ENCODE data around the gene JADE3.

Gene JADE3

DNA sequence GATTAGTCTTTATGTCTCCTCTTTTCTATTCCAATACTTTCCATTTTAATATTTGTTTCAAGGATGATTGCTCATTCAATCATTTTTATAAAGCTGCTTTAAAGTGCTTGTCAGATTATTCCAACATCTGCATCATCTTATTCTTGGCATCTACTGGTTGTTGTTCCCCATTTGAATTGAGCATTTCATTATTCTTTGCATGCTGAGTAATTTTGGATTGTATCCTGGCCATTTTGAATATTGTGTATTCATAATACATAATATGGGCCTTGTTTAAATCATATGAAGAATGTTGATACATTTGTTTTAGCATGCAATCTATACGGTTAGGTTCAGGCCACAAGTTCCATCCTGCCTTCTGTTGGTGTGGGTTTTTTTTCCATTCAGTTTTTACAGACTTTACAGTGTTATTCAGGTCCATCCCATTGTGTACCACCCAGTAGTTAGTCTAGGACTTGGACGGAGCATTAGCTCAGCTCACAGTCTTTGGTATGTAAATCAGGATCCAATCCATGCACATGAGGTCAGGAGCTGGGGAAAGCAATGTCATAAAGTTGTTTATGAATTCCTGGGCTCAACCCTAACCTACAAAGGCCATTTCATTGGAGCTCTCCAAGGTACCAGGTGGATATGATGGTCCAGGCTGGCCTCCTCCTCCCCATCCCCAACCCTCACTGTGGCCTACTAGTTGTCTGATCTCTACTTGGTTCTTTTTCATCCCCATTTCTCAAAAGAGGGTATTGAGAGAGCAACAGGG lies 186.3 kb downstream of the JADE3 start:
- Mint-ChIP-seq H3K27ac (no peak overlapping the region), H3K4me1 (no peaks in the 10 kb centered on the region), H3K4me3 (no peak overlapping the region), H3K36me3 (peaks cover 8% of the 10 kb centered on the region), H3K27me3 (no peaks in the 10 kb centered on the region), H3K9me3 (no peaks in the 10 kb centered on the region)
- ATAC-seq, result no peak

DNA sequence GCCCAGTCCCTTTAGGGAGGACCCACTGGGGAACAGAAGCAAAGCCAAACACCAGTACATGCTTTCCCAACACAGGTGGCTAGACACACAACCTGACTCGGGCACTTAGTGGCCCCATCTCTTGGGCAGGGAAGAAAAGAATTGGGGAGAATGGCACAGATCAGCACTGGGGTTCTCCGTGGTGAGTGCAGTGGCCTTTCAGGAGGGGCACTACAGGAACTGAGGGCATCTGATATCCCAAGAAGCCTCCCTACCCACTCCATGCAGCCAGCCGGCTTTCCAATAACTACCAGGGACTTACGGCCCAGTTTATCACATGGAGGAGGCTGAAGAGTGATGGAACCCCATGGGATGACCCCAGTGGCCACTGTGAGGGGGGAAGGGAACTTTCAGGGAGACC lies 189.0 kb downstream of the JADE3 start:
- H3K27me3 Mint-ChIP-seq, result no peaks in the 10 kb centered on the region
- no peak for ATAC-seq
- no peak overlapping the region for H3K27ac Mint-ChIP-seq
- H3K4me3 Mint-ChIP-seq, result no peak overlapping the region
- peaks cover 8% of the 10 kb centered on the region for H3K36me3 Mint-ChIP-seq
- H3K9me3 Mint-ChIP-seq, result no peaks in the 10 kb centered on the region
- H3K4me1 Mint-ChIP-seq, result no peaks in the 10 kb centered on the region

Data from stimulated activated memory B cell treated with anti-CD40 and anti-IgM and Interleukin-4, amounts not matched to agents 10 μg/mL and 1 μg/mL and 100 μg/mL, for 72 hours (primary cell).